Keratinocyte (primary cell): ENCODE measurements around the gene ISM2.

ENCODE experiments used
- EZH2 ChIP-seq: IDR thresholded peaks from one replicate; pipeline ENCODE4 v1.6.1; 2012; ENCODE audit warnings: inconsistent platforms, mild to moderate bottlenecking, low read length, moderate library complexity
- TF ChIP-seq, protein P1 (sequence below), 3 experiments: IDR thresholded peaks in 1 of 3; conservative IDR thresholded peaks in 1 of 3; optimal IDR thresholded peaks in 1 of 3; 2 replicates in 2 of 3; 3 replicates in 1 of 3; pipeline versions ENCODE3 to v1.5.1; 2011; ENCODE audit warnings: low read length in 3 of 3, mild to moderate bottlenecking in 3 of 3, moderate library complexity in 2 of 3, control low read depth in 1 of 3, inconsistent platforms in 1 of 3; ENCODE audit not compliant: insufficient read depth in 2 of 3; ENCODE audit errors: extremely low read depth in 1 of 3

DNA sequence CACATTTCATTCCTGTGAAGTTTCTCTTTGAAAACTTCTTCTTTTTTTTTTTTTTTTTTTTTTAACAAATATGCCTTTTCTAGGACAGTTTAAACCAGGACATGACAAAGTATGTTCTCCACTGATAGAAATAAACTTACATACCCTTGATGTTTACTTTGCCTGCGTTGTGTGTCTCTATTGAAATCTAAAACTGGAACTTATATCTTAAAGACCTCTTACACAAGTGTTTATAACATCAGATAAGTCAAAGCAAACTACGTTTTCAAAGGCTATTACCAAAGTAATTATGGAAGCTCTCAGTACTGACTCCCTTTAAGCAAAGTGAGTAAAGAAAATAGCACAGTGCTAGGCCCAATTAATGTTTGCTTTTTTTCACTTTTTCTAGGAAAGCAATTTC lies 30.6 kb upstream of the ISM2 start:
- TF ChIP-seq, protein P1, sequence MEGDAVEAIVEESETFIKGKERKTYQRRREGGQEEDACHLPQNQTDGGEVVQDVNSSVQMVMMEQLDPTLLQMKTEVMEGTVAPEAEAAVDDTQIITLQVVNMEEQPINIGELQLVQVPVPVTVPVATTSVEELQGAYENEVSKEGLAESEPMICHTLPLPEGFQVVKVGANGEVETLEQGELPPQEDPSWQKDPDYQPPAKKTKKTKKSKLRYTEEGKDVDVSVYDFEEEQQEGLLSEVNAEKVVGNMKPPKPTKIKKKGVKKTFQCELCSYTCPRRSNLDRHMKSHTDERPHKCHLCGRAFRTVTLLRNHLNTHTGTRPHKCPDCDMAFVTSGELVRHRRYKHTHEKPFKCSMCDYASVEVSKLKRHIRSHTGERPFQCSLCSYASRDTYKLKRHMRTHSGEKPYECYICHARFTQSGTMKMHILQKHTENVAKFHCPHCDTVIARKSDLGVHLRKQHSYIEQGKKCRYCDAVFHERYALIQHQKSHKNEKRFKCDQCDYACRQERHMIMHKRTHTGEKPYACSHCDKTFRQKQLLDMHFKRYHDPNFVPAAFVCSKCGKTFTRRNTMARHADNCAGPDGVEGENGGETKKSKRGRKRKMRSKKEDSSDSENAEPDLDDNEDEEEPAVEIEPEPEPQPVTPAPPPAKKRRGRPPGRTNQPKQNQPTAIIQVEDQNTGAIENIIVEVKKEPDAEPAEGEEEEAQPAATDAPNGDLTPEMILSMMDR (optimal IDR thresholded peaks at IDR 0.05 in 1 of 3, IDR thresholded peaks at IDR 0.05 in 1 of 3, conservative IDR thresholded peaks at IDR 0.05 in 1 of 3; ENCODE audit: extremely low read depth in 1 of 3, insufficient read depth in 2 of 3, low read length in 3 of 3) = no peak
- no peak for TF ChIP-seq EZH2
